ENCODE measurements around the gene TCAIM. TPM values are rescaled to one million over a fixed set of nuclear protein-coding genes. Genes with fewer than 3 reads are reported as not detected.

TCAIM gene
- polyA plus RNA-seq, 1 of the 3 experiments (the other 2 are of a cell fraction): 8.4 TPM

GRCh38 chr3:44409640-44410410 is 71.3 kb downstream of the TCAIM start (continued):
- TF ChIP-seq CTCF (IDR thresholded peaks at IDR 0.05): no peak
- no peak for TF ChIP-seq RXRA (IDR thresholded peaks at IDR 0.05; ENCODE audit: borderline replicate concordance, low read depth)
- TF ChIP-seq SIN3A (IDR thresholded peaks at IDR 0.05; ENCODE audit: borderline replicate concordance, low read depth, low read length): no peak
- TF ChIP-seq NFIC (IDR thresholded peaks at IDR 0.05; ENCODE audit: borderline replicate concordance): no peak
- no peak for TF ChIP-seq RFX5 (IDR thresholded peaks at IDR 0.05; ENCODE audit: low read length)
- TF ChIP-seq YY1 (IDR thresholded peaks at IDR 0.05; ENCODE audit: low read depth): no peak

- WGBS (ENCODE audit: low lambda C conversion rate): 71% methylated on average over 7 of the region's 11 CpGs
- no peaks in the 10 kb centered on the region for H3K79me2 ChIP-seq (ENCODE audit: insufficient read depth)
- no peak for DNase-seq
- H3K4me3 ChIP-seq (ENCODE audit: low read depth in 2 of 2, low read length in 1 of 2): no peak overlapping the region
- no peaks in the 10 kb centered on the region for H3K9me2 ChIP-seq
- no peak overlapping the region for H3K4me2 ChIP-seq
- ChIA-PET POLR2A (no interaction called here), CTCF (interaction anchor here (2.4 kb wide), 1 partner anchor 87 kb away, joined by 5 read pairs; no protein-coding TSS in a partner anchor)
- no peaks in the 10 kb centered on the region for H3K9me3 ChIP-seq
- H3K36me3 ChIP-seq (replicated peaks in 1 of 2; ENCODE audit: control insufficient read depth in 1 of 2, insufficient read depth in 2 of 2, low read length in 1 of 2): peaks cover 0 to 6% of the 10 kb centered on the region in 2 experiments
- H4K20me1 ChIP-seq (ENCODE audit: insufficient read depth): no peaks in the 10 kb centered on the region
- peaks cover 0 to 4% of the 10 kb centered on the region in 2 experiments; a peak in 1 of 4 replicates for H3K4me1 ChIP-seq (ENCODE audit: control insufficient read depth in 1 of 2, insufficient read depth in 2 of 2, low read depth in 1 of 2, low read length in 1 of 2)
- no peaks in the 10 kb centered on the region for H3K27me3 ChIP-seq (ENCODE audit: insufficient read depth)
- TF ChIP-seq RFX5 (IDR thresholded peaks at IDR 0.05; ENCODE audit: low read length) (no peak), JUND (IDR thresholded peaks at IDR 0.05) (no peak), MAX (IDR thresholded peaks at IDR 0.05; ENCODE audit: low read depth) (no peak), TAF1 (IDR thresholded peaks at IDR 0.05; ENCODE audit: borderline replicate concordance, low read depth, low read length) (no peak), MEF2A (IDR thresholded peaks at IDR 0.05; ENCODE audit: borderline replicate concordance, low read depth) (no peak), SMC3 (IDR thresholded peaks at IDR 0.05; ENCODE audit: low read depth, low read length) (no peak), USF1 (IDR thresholded peaks at IDR 0.05; ENCODE audit: borderline replicate concordance, low read depth) (no peak), ZBTB33 (IDR thresholded peaks at IDR 0.05; ENCODE audit: borderline replicate concordance, low read depth) (no peak), PBX3 (IDR thresholded peaks at IDR 0.05) (no peak), FOSL2 (IDR thresholded peaks at IDR 0.05; ENCODE audit: borderline replicate concordance, low read depth) (no peak), FOXM1 (IDR thresholded peaks at IDR 0.05; ENCODE audit: low read depth) (no peak), TCF12 (IDR thresholded peaks at IDR 0.05) (no peak), NFIC (IDR thresholded peaks at IDR 0.05; ENCODE audit: borderline replicate concordance) (no peak), TEAD4 (IDR thresholded peaks at IDR 0.05; ENCODE audit: borderline replicate concordance, insufficient read depth) (no peak), FOXJ3 (CRISPR knock-in tag; IDR thresholded peaks at IDR 0.05) (no peak), CHD2 (IDR thresholded peaks at IDR 0.05; ENCODE audit: low read length, partially characterized antibody) (no peak)
- H3K9ac ChIP-seq: no peak overlapping the region
- no peak overlapping the region for H3K27ac ChIP-seq (ENCODE audit: low read depth in 2 of 2, low read length in 1 of 2)
- H3F3A ChIP-seq (replicated peaks; ENCODE audit: insufficient read depth): no peaks in the 10 kb centered on the region
- no peak overlapping the region for H2AFZ ChIP-seq (ENCODE audit: low read depth)
Observed at GRCh38 chr3:44411031-44411645, 72.6 kb downstream of the TCAIM start.

All from SK-N-SH (cell line).